GM15510 (cell line): Measurements from ENCODE around the gene SDK2.

Experiments
- POLR2A ChIP-seq: IDR thresholded peaks from 3 replicates; pipeline ENCODE4 v1.6.1; 2011; ENCODE audit warnings: borderline replicate concordance; ENCODE audit not compliant: insufficient read length; ENCODE audit errors: extremely low read depth

Gene SDK2

DNA sequence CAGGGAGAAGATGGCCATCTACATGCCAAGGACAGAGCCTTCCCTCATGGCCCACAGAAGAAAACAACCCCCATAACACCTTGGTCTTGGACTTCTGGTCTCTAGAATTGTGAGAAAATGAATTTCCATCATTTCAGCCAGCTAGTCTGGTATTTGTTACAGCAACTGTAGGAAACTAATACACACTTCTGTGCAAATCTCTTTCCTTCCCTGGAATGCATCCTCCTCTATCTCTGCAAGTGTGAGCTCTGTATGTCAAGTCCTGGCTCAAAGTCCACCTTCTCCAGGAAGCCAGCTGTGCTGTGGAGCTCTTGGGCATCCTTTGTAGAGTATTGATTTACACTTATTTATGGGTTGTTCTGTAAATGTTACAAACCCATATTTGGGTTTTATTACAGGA, 89.7 kb downstream of the SDK2 start:
- TF ChIP-seq POLR2A = no peak

- TF ChIP-seq POLR2A = no peak
These were observed 90.9 kb downstream of the SDK2 start for GRCh38 chr17:73553311-73553710.

DNA sequence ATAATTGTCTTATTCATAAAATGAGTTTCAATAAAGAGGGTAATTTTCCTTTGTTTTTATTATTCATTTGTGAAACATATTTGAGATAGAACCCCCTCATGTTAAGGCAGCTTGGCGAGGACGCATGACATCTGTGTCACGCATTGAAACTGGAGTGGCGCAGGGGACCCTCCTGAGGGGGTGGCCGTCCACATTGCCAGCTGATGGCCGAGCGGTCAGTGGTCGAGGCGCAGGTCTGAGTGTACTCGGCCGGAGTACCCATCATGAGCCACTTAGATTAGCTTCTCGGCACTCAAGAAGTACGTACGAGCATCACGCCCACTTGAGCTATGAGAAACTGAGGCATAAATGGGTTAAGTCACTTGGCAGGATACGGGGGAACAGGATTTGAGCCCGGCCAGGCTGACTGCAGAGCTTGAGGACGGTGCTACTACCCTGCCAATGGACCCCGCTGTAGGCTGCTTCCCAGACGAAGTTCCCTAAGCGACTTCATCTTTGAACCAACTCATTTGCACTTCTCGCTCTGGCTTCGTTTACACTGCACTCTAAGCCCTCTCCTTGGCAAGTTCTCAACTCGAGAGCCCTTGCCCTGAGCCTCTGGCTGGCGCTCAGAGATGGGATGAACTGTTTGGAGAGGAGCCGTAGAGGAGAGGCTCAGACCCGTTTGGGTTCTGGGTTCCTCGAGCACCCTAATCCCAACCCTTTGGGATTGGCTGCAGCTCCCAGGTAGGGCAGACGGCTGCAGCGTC, 91.8 kb downstream of the SDK2 start:
- TF ChIP-seq POLR2A = no peak

DNA sequence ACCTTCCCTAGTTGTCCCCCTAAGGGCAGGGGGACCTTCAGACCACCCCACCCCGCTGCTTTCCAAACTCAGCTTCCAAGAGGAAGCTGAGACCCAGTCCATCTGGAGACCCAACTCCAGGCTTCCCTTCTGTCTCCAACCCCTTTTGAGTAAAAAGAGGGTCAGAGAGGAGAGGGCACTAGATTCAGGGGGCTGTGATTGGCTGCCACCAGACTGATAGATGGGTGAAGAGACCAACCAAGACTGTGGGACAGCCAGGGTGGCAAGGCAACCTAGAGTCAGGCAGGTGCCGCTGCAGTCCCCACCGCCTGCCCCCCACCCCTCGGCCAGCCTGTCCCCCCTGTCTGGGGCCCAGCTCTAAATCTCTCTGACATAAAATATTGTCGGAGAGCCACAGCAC, 92.5 kb downstream of the SDK2 start:
- no peak for TF ChIP-seq POLR2A

- no peak for TF ChIP-seq POLR2A
These were observed 93.1 kb downstream of the SDK2 start for GRCh38 chr17:73551144-73551543.

- no peak for TF ChIP-seq POLR2A
These were observed 93.7 kb downstream of the SDK2 start for GRCh38 chr17:73550556-73550955.

GRCh38 chr17:73549841-73550430, 94.3 kb downstream of the SDK2 start:
- TF ChIP-seq POLR2A = no peak

- TF ChIP-seq POLR2A = no peak
These were observed 95.5 kb downstream of the SDK2 start for GRCh38 chr17:73548620-73549311.

DNA sequence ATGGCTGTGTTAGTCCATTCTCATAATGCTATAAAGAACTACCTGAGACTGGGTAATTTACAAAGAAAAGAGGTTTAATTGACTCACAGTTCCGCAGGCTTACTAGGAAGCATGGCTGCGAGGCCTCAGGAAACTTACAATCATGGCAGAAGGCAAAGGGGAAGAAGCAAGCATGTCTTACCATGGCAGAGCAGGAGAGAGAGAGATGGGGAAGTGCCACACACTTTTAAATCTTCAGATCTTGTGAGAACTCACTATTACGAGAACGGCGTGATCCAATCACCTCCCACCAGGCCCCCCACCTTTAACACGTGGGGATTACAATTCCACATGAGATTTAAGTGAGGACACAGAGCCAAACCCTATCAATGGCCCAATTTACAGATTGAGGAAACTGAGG, 96.5 kb downstream of the SDK2 start:
- TF ChIP-seq POLR2A = no peak

- no peak for TF ChIP-seq POLR2A
These were observed 97.3 kb downstream of the SDK2 start for GRCh38 chr17:73546770-73547536.

DNA sequence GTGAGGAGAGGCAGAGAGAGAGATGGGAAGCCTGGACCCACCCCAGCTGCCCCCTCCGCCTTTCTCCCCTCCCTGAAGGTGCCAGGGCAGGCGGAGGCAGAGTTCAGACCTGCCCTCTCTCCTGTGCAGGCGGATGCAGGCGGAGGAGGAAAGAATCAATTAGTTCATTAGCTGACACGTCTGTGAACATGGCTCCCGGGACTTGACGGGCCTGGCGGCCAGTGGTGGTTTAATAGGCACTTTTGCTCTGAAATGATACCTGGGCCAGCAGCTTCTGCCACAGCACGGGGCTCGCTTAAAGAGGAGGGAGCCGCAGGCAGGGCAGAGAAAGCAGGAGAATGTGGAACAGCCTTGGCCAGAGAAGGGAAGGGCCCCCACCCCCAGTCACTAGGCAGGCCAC, 98.1 kb downstream of the SDK2 start:
- no peak for TF ChIP-seq POLR2A

DNA sequence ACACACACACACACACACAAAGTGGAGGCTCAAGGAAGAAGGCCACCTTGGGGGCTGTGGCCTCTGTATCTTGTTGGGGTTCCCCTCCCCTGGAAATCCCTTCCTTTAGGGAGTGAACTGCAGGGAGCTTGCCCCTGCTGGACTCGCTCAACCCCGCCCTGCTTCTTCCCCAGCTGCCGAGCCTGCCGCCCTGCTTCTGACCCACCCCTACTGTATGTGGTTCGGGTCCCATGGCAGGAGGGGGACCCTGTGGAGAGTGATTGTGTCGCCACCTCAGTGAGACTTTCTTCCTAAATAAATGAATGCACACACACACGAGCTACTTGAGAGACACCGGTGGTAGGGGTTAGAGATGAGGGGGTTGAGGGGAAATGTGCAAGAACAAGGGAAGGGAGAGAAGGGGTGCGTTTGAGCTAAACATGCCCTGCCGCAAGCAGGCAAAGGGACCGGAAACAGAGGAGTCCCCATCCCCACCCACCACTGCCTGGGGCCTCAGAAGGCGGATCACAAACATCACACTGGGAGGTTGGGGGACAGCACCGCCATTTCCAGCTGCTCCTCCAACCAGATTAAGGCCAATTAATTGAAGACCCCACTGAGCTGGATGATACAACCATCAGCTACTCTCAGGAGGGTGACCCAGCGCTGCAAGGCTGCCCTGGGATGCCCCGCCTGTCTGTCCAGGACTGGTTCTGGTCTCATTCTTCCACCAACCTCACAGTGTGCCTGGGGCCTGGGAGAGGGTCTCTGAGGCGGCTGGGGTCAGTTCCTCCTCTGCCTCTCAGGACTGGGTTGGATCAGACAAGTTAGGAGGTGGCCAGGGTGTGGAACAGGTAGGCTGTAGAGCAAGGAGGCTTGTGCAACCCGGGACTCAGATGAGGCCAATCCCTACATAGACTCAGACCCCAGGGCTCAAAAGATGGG, 98.9 kb downstream of the SDK2 start:
- TF ChIP-seq POLR2A = no peak

GRCh38 chr17:73544333-73544732, 99.9 kb downstream of the SDK2 start:
- no peak for TF ChIP-seq POLR2A

DNA sequence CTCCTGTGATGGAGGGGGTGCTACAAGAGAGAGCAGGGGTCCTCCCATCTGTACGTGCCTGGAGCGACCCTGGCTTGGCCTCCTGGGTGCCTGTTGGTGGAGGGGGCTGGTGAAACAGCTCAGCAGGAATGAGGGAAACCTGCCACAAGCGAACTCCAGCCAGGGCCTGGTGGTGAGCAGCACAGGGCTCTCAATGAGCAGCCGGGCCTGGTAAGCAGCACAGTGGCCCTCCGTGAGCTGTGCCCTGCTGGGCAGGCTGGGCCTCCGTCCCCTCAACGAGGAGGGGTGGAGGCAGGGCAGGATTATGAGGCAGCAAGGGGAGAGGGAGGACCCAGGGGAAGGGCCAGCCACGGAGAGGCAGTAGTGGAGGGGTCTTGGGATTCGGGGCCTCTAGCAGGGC, 101.9 kb downstream of the SDK2 start:
- no peak for TF ChIP-seq POLR2A
